ENCODE data around the gene STOX2. TPM values are rescaled to one million over a fixed set of nuclear protein-coding genes. Genes with fewer than 3 reads are reported as not detected.
A peak's percentile ranks its signal among the peaks of the same experiment; 100 is the strongest.

STOX2 gene
- 0.02 and 0.24 TPM in 2 replicates for total RNA-seq
- polyA plus RNA-seq = 0.03 and 0.32 TPM in 2 replicates
- 0.01 and 0.13 TPM in 2 replicates for polyA plus RNA-seq (2011; cell fraction: cytosol; rRNA removed)
- polyA plus RNA-seq (2011; cell fraction: nucleus; rRNA removed) = 0.04 and 0.42 TPM in 2 replicates
- polyA plus RNA-seq (2012) = 0.07 TPM in 1 of 2 replicates, not detected in the other
- 0.02 TPM in 1 of 2 replicates, not detected in the other for polyA minus RNA-seq
- polyA minus RNA-seq (2011; cell fraction: cytosol; rRNA and poly(A)+ RNA removed) = 2.2 TPM
- polyA minus RNA-seq (2011; cell fraction: nucleus; rRNA and poly(A)+ RNA removed) = 0.05 and 0.82 TPM in 2 replicates
- Bru-seq, nascent RNA = percentile 15 among the genes with signal in this experiment
- BruChase-seq, experiment 1, labeled RNA remaining after a 6-hour chase = percentile 7 among the genes with signal in this experiment
- percentile 11 among the genes with signal in this experiment for BruChase-seq, experiment 2, labeled RNA remaining after a 2-hour chase
- long read RNA-seq = 0 reads

DNA sequence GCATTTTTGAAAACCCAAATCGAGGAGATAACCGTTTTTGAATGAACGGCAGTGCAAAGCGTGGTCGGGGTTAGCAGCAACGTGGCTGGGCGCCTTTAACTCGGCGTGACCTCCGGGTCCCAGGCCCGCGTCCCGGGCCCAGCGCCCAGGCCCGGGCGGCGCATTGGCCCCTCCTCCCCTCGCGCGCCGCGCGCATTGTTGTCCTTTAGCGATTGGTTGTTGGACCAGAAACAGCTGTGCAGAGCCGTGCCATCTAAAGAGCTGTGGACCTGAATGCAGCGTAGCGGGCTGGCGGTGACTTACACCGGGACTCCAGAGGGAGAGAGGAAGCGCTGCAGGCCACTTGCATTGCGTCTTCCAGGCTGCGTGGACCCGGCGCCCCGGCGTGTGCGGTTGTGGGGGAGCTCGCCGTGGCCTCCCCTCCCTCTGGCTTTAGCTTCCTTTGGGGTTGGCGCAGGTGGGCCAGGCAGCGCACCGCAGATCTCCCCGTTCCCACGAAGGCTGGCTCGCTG lies at the start of gene STOX2:
TSS of gene STOX2 (plus strand) at position 227 of the 512 bp plus-strand sequence. CDS start 1,484 bp downstream, outside the sequence.
- no peak within 1 kb of the TSS for H3K9ac ChIP-seq (replicated peaks; ENCODE audit: extremely low read depth, insufficient read depth, low read length)
- H3K27ac ChIP-seq (ENCODE audit: insufficient read depth, low read depth, low read length) = no peak within 1 kb of the TSS
- BruUV-seq (replicated peaks) = no TSS peak
- peak within 1 kb of the TSS; percentile 53 for H2AFZ ChIP-seq (ENCODE audit: low read depth, low read length)
- FAIRE-seq (peak; percentile 77), DNase-seq (ENCODE audit: low read depth, low spot score) (peak; percentile 49)
- peak within 1 kb of the TSS; percentile 56 for H3K4me2 ChIP-seq (ENCODE audit: insufficient read depth, low read length)
- H3K36me3 ChIP-seq (ENCODE audit: control insufficient read depth in 2 of 2, extremely low read depth in 1 of 2, insufficient read depth in 2 of 2, low read length in 2 of 2) = no peaks in the 10 kb centered on the region
- H3K27me3 ChIP-seq (ENCODE audit: control insufficient read depth in 2 of 2, insufficient read depth in 2 of 2, low read length in 2 of 2) = peaks cover 19 to 23% of the 10 kb centered on the region in 2 experiments
- intact Hi-C loops (cut with micrococcal nuclease) = loop anchor here (2.0 to 5.0 kb wide), 2 partner anchors 64 to 183 kb away; no protein-coding TSS in a partner anchor
- TF ChIP-seq GATA2 (IDR thresholded peaks at IDR 0.05; ENCODE audit: insufficient read depth, insufficient read length, low read depth, low read length) (no peak), FOS (IDR thresholded peaks at IDR 0.05; ENCODE audit: borderline replicate concordance, insufficient read depth, low read length) (no peak), JUN (IDR thresholded peaks at IDR 0.05; ENCODE audit: borderline replicate concordance, insufficient read depth, insufficient read length, low read depth) (no peak), POLR2A (IDR thresholded peaks at IDR 0.05; ENCODE audit: low read depth, low read length) (no peak), MAX (IDR thresholded peaks at IDR 0.05; ENCODE audit: insufficient read depth, insufficient read length) (no peak), MYC (IDR thresholded peaks at IDR 0.05; ENCODE audit: low read depth, low read length) (no peak), CTCF (IDR thresholded peaks at IDR 0.05; ENCODE audit: extremely low read depth in 1 of 2, insufficient read depth in 1 of 2, low read depth in 1 of 2, low read length in 2 of 2) (no peak), POLR2AphosphoS5 (IDR thresholded peaks at IDR 0.05; ENCODE audit: insufficient read depth, low read depth, low read length) (no peak), EZH2 (IDR thresholded peaks at IDR 0.05; ENCODE audit: borderline replicate concordance, low read depth, low read length, severe bottlenecking) (no peak)
- H3K79me2 ChIP-seq (ENCODE audit: control insufficient read depth, insufficient read depth, low read length) = no peaks in the 10 kb centered on the region
- H4K20me1 ChIP-seq (replicated peaks; ENCODE audit: control insufficient read depth, extremely low read depth, insufficient read depth, low read length) = no peaks in the 10 kb centered on the region
- dilution Hi-C loops (cut with MboI; ENCODE audit: extremely low pct_ligation_motif_present, low sequenced_read_pairs) = no loop called here
- H3K9me3 ChIP-seq (replicated peaks; ENCODE audit: control insufficient read depth, insufficient read depth, low read length) = no peaks in the 10 kb centered on the region
- no peaks in the 10 kb centered on the region for H3K4me1 ChIP-seq (ENCODE audit: control insufficient read depth, extremely low read depth, insufficient read depth, low read length)
- POLR2A ChIA-PET = no interaction called here
- CTCF ChIA-PET = no interaction called here
- H3K4me3 ChIP-seq (replicated peaks in 1 of 3; ENCODE audit: insufficient read depth in 1 of 3, low read depth in 1 of 3, low read length in 3 of 3) = peak within 1 kb of the TSS in 2 of 3 experiments; percentile 40 to 43
- H3K9me1 ChIP-seq (replicated peaks; ENCODE audit: control insufficient read depth, extremely low read depth, insufficient read depth, low read length) = no peaks in the 10 kb centered on the region
